ENCODE data around the gene FUS. TPM values are rescaled to one million over a fixed set of nuclear protein-coding genes. Genes with fewer than 3 reads are reported as not detected.

Gene FUS
- total RNA-seq, 1 donor from 2014 or later: 346 TPM

DNA sequence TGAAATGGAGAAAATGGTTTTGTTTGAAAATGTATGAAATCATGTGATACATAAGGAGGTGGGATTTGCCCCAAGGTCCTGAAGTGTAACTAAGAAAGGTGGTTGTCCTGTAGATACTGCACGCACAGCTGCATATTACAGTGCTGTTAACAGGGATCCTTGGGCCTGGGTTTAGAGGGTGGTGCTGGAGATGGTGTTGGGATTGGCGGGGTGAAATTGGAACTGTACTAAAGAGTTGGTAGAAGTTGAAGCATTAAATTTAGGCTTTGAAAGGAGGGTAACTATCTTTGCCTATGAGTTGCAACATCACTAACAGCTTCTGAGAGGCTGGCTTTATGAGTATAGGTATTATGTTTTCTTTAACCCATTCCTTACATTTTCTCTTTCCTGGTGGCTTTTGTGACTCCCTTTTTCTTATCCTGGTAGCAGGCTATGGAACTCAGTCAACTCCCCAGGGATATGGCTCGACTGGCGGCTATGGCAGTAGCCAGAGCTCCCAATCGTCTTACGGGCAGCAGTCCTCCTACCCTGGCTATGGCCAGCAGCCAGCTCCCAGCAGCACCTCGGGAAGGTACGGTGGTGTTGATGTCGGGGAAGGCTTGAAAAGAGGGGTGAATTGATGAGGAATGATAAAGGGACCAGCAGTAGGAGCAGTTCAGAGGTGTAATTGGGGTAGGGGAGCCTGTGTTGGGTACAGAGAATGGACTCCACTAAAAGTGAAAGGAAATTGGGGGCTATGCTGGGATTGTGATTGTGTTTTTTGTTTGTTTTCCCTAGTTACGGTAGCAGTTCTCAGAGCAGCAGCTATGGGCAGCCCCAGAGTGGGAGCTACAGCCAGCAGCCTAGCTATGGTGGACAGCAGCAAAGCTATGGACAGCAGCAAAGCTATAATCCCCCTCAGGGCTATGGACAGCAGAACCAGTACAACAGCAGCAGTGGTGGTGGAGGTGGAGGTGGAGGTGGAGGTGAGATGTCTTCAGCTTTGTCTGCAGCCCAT, 3.8 kb downstream of the FUS start:
- H3K4me3 Mint-ChIP-seq (ENCODE audit: unreplicated experiment): peak overlapping the region; percentile 10
- peak overlapping the region; percentile 60 for H3K27ac Mint-ChIP-seq (ENCODE audit: unreplicated experiment)
- H3K9me3 Mint-ChIP-seq (ENCODE audit: unreplicated experiment): no peaks in the 10 kb centered on the region
- H3K4me1 Mint-ChIP-seq (ENCODE audit: unreplicated experiment): peaks cover 46% of the 10 kb centered on the region
- no peak for DNase-seq (ENCODE audit: extremely low spot score, unreplicated experiment)
- H3K27me3 Mint-ChIP-seq (ENCODE audit: unreplicated experiment): no peaks in the 10 kb centered on the region
- TF ChIP-seq, protein P1, sequence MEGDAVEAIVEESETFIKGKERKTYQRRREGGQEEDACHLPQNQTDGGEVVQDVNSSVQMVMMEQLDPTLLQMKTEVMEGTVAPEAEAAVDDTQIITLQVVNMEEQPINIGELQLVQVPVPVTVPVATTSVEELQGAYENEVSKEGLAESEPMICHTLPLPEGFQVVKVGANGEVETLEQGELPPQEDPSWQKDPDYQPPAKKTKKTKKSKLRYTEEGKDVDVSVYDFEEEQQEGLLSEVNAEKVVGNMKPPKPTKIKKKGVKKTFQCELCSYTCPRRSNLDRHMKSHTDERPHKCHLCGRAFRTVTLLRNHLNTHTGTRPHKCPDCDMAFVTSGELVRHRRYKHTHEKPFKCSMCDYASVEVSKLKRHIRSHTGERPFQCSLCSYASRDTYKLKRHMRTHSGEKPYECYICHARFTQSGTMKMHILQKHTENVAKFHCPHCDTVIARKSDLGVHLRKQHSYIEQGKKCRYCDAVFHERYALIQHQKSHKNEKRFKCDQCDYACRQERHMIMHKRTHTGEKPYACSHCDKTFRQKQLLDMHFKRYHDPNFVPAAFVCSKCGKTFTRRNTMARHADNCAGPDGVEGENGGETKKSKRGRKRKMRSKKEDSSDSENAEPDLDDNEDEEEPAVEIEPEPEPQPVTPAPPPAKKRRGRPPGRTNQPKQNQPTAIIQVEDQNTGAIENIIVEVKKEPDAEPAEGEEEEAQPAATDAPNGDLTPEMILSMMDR (IDR thresholded peaks at IDR 0.05): no peak
- peaks cover 57% of the 10 kb centered on the region for H3K36me3 Mint-ChIP-seq (ENCODE audit: unreplicated experiment)

DNA sequence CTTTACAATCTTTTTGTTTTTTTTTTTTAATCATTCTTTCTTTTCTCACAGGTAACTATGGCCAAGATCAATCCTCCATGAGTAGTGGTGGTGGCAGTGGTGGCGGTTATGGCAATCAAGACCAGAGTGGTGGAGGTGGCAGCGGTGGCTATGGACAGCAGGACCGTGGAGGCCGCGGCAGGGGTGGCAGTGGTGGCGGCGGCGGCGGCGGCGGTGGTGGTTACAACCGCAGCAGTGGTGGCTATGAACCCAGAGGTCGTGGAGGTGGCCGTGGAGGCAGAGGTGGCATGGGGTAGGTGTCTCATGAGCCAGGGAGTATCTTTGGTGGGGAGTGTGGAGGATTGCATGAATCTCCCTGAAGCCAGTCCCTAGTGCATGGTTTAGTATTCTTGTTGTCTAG, 4.9 kb downstream of the FUS start:
- H3K4me3 Mint-ChIP-seq (ENCODE audit: unreplicated experiment): no peak overlapping the region
- peaks cover 41% of the 10 kb centered on the region for H3K4me1 Mint-ChIP-seq (ENCODE audit: unreplicated experiment)
- no peaks in the 10 kb centered on the region for H3K9me3 Mint-ChIP-seq (ENCODE audit: unreplicated experiment)
- TF ChIP-seq, protein P1 (IDR thresholded peaks at IDR 0.05): no peak
- DNase-seq (ENCODE audit: extremely low spot score, unreplicated experiment): no peak
- H3K27me3 Mint-ChIP-seq (ENCODE audit: unreplicated experiment): no peaks in the 10 kb centered on the region
- no peak overlapping the region for H3K27ac Mint-ChIP-seq (ENCODE audit: unreplicated experiment)
- H3K36me3 Mint-ChIP-seq (ENCODE audit: unreplicated experiment): peaks cover 69% of the 10 kb centered on the region

DNA sequence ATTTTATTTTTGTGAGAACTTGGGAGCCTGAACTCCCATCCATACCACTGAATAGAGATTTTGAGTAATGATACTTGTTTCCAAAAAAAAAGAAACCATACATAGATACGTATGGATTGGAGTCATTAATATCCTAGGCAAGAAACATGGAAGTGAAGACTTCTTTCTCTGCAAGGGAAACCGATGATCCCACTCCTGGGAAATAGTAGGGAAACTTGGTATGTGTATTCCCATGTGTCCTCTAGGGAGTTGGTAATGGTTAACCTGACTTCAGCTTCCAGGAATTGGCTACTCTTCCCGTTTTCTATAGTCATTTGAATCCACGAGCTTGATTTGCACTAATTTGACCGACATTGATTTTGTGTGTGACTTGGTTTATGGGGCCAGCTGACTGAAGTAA, 5.4 kb downstream of the FUS start:
- Mint-ChIP-seq H3K27ac (ENCODE audit: unreplicated experiment) (no peak overlapping the region), H3K27me3 (ENCODE audit: unreplicated experiment) (no peaks in the 10 kb centered on the region), H3K4me1 (ENCODE audit: unreplicated experiment) (peaks cover 41% of the 10 kb centered on the region), H3K9me3 (ENCODE audit: unreplicated experiment) (no peaks in the 10 kb centered on the region), H3K4me3 (ENCODE audit: unreplicated experiment) (no peak overlapping the region), H3K36me3 (ENCODE audit: unreplicated experiment) (peaks cover 73% of the 10 kb centered on the region)
- no peak for DNase-seq (ENCODE audit: extremely low spot score, unreplicated experiment)
- TF ChIP-seq, protein P1 (IDR thresholded peaks at IDR 0.05): no peak

DNA sequence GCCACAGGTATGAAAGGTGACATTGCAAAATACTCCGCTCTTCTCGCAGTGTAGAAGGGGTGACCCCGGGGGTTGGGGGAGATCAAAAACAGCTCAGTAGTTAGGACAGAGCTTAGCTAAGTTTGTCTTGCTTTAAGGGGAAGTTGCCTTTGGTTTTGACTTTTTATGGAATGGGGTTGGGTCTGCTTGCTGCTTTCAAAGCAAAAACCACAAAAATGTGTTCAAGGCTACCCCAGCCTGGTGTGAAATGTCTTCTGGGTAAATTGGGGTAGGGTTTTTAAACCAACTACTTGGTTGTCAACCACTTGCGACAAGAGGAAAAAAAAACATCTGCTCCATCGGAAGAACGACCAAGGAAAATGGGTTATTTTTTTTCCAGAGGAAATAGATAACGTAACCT, 6.2 kb downstream of the FUS start:
- Mint-ChIP-seq H3K36me3 (ENCODE audit: unreplicated experiment) (peaks cover 78% of the 10 kb centered on the region), H3K4me1 (ENCODE audit: unreplicated experiment) (peaks cover 38% of the 10 kb centered on the region), H3K27ac (ENCODE audit: unreplicated experiment) (no peak overlapping the region), H3K9me3 (ENCODE audit: unreplicated experiment) (no peaks in the 10 kb centered on the region), H3K27me3 (ENCODE audit: unreplicated experiment) (no peaks in the 10 kb centered on the region), H3K4me3 (ENCODE audit: unreplicated experiment) (no peak overlapping the region)
- DNase-seq (ENCODE audit: extremely low spot score, unreplicated experiment): no peak
- TF ChIP-seq, protein P1 (IDR thresholded peaks at IDR 0.05): no peak

Measured in osteocyte (in vitro differentiated cells).